ENCODE results near the gene EBI3. TPM values are rescaled to one million over a fixed set of nuclear protein-coding genes. Genes with fewer than 3 reads are reported as not detected.

EBI3 gene
- total and polyA plus RNA-seq, 2 of the 13 experiments (the other 11 are each of a cell fraction or from before 2014, with no cell fraction given), result 3.4 TPM; not detected in 1

DNA sequence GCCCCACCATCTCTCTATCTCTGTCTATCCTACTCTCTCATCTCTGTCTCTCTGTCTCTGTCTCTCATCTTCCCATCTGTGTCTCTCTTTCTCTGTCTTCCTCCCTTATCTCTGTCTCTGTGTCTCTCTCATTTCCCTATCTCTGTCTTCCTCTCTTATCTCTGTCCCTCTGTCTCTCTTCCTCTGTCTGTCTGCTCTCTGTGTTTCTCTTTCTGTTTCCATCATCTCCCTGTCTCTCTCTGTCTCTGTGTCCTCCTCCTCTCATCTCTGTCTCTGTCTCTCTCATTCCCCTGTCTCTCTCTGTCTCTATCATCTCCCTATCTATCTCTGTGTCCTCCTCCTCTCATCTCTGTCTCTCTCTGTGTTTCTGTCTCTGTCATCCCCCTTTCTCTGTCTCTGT, 1.6 kb upstream of the EBI3 start:
- Histone ChIP-seq H3K4me2 (ENCODE audit: low read depth, low read length) (no peak overlapping the region), H3K9me3 (ENCODE audit: low read length) (no peaks in the 10 kb centered on the region), H3K27me3 (ENCODE audit: control insufficient read depth in 1 of 2, insufficient read depth in 2 of 2, low read length in 2 of 2) (peaks cover 0 to 10% of the 10 kb centered on the region in 2 experiments; a peak in 3 of 5 replicates), H2AFZ (ENCODE audit: low read length) (no peak overlapping the region), H3K9ac (ENCODE audit: insufficient read depth, low read depth, low read length) (no peak overlapping the region), H3K4me3 (replicated peaks in 1 of 3; ENCODE audit: insufficient read depth in 1 of 3, low read depth in 2 of 3, low read length in 3 of 3) (no peak overlapping the region), H3K27ac (ENCODE audit: extremely low read length, insufficient read depth, low read length) (no peak overlapping the region), H3K79me2 (ENCODE audit: insufficient read depth, low read length) (no peaks in the 10 kb centered on the region), H3K36me3 (replicated peaks in 1 of 2; ENCODE audit: control insufficient read depth in 1 of 2, insufficient read depth in 2 of 2, low read length in 2 of 2) (no peaks in the 10 kb centered on the region), H4K20me1 (ENCODE audit: insufficient read depth, low read length) (no peaks in the 10 kb centered on the region), H3K4me1 (ENCODE audit: insufficient read depth, low read length) (peaks cover 35% of the 10 kb centered on the region)
- ATAC-seq, result no peak
- in situ Hi-C loops (cut with HindIII; ENCODE audit: extremely low pct_ligation_motif_present, low pct_unique_long_range_greater_than_20kb), result no loop called here
- TF ChIP-seq IKZF1 (IDR thresholded peaks at IDR 0.05) (0 out of 2 replicates have a peak, but pooled peaks have one; percentile 14), FOXA1 (IDR thresholded peaks at IDR 0.05) (0 out of 2 replicates have a peak, but pooled peaks have one; percentile 24), FOXA1 (CRISPR knock-in tag; IDR thresholded peaks at IDR 0.05) (no peak), PLRG1 (conservative IDR thresholded peaks at IDR 0.05) (0 out of 2 replicates have a peak, but pooled peaks have one; percentile 28), FOXA3 (CRISPR knock-in tag; IDR thresholded peaks at IDR 0.05) (no peak), FOXP1 (IDR thresholded peaks at IDR 0.05) (peak; percentile 38; the same call in 1 of the 2 replicates), FOXP1 (CRISPR knock-in tag; IDR thresholded peaks at IDR 0.05) (no peak), GLI4 (CRISPR knock-in tag; IDR thresholded peaks at IDR 0.05; ENCODE audit: borderline replicate concordance) (no peak), NCOA1 (CRISPR knock-in tag; IDR thresholded peaks at IDR 0.05) (no peak), FOXK2 (IDR thresholded peaks at IDR 0.05) (0 out of 2 replicates have a peak, but pooled peaks have one; percentile 13), ZNF660 (CRISPR knock-in tag; IDR thresholded peaks at IDR 0.05; ENCODE audit: borderline replicate concordance, low read depth) (no peak)
- CTCF ChIA-PET (ENCODE audit: low intra/inter-chr PET ratio, low total read pairs), result no interaction called here
- POLR2A ChIA-PET, result no interaction called here
- intact Hi-C loops (cut with micrococcal nuclease; ENCODE audit: unreplicated experiment), result no loop called here
- DNase-seq (ENCODE audit: low spot score), result no peak
- no TSS peak for BruUV-seq (replicated peaks)
- no peak for FAIRE-seq

DNA sequence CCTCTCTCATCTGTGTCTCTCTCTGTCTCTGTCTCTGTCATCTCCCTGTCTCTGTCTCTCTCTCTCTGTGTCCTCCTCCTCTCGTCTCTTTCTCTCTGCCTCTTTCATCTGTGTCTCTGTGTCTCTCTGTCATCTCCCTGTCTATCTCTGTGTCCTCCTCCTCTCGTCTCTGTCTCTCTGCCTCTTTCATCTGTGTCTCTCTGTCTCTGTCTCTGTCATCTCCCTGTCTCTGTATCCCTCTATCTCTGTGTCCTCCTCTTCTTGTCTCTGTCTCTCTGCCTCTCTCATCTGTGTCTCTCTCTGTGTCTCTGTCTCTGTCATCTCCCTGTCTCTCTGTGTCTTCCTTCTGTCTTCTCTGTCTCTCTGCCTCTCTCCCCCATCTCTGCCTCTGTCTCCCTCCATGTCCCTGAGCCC, 551 bp upstream of the EBI3 start:
- Histone ChIP-seq H3K4me3 (replicated peaks in 1 of 3; ENCODE audit: insufficient read depth in 1 of 3, low read depth in 2 of 3, low read length in 3 of 3) (peak overlapping the region in 2 of 3 experiments; percentile 46 to 62; a peak in 3 of 6 replicates), H2AFZ (ENCODE audit: low read length) (no peak overlapping the region), H3K9ac (ENCODE audit: insufficient read depth, low read depth, low read length) (peak overlapping the region; percentile 56), H3K36me3 (replicated peaks in 1 of 2; ENCODE audit: control insufficient read depth in 1 of 2, insufficient read depth in 2 of 2, low read length in 2 of 2) (no peaks in the 10 kb centered on the region), H3K4me2 (ENCODE audit: low read depth, low read length) (peak overlapping the region; percentile 75), H3K79me2 (ENCODE audit: insufficient read depth, low read length) (no peaks in the 10 kb centered on the region), H3K9me3 (ENCODE audit: low read length) (no peaks in the 10 kb centered on the region), H3K4me1 (ENCODE audit: insufficient read depth, low read length) (peaks cover 44% of the 10 kb centered on the region), H3K27ac (ENCODE audit: extremely low read length, insufficient read depth, low read length) (no peak overlapping the region), H4K20me1 (ENCODE audit: insufficient read depth, low read length) (no peaks in the 10 kb centered on the region), H3K27me3 (ENCODE audit: control insufficient read depth in 1 of 2, insufficient read depth in 2 of 2, low read length in 2 of 2) (peaks cover 0 to 10% of the 10 kb centered on the region in 2 experiments; a peak in 3 of 5 replicates)
- no TSS peak for BruUV-seq (replicated peaks)
- no peak for FAIRE-seq
- intact Hi-C loops (cut with micrococcal nuclease; ENCODE audit: unreplicated experiment), result no loop called here
- no peak for DNase-seq (ENCODE audit: low spot score)
- WGBS (ENCODE audit: low lambda C conversion rate), result 16% methylated on average over 2 of the region's 2 CpGs
- CTCF ChIA-PET (ENCODE audit: low intra/inter-chr PET ratio, low total read pairs), result no interaction called here
- no peak for ATAC-seq
- in situ Hi-C loops (cut with HindIII; ENCODE audit: extremely low pct_ligation_motif_present, low pct_unique_long_range_greater_than_20kb), result no loop called here
- POLR2A ChIA-PET, result interaction anchor here (1.0 kb wide), 1 partner anchor 12 kb away, joined by 3 read pairs; no protein-coding TSS in a partner anchor
- TF ChIP-seq TOPORS (CRISPR knock-in tag; IDR thresholded peaks at IDR 0.05) (no peak), MTF2 (CRISPR knock-in tag; IDR thresholded peaks at IDR 0.05; ENCODE audit: borderline replicate concordance) (no peak), HDAC2 (CRISPR knock-in tag; IDR thresholded peaks at IDR 0.05) (no peak), ATM (IDR thresholded peaks at IDR 0.05; ENCODE audit: borderline replicate concordance) (peak; percentile 27; the same call in 1 of the 2 replicates), FOXP1 (IDR thresholded peaks at IDR 0.05) (peak; percentile 23; the same call in 1 of the 2 replicates), FOXP1 (CRISPR knock-in tag; IDR thresholded peaks at IDR 0.05) (no peak), ZSCAN20 (CRISPR knock-in tag; IDR thresholded peaks at IDR 0.05; ENCODE audit: borderline replicate concordance) (no peak), ATF7 (IDR thresholded peaks at IDR 0.05) (peak; percentile 19; the same call in 1 of the 2 replicates), ATF7 (CRISPR knock-in tag; IDR thresholded peaks at IDR 0.05) (no peak), PITX1 (CRISPR knock-in tag; IDR thresholded peaks at IDR 0.05) (no peak), ZNF512B (CRISPR knock-in tag; IDR thresholded peaks at IDR 0.05; ENCODE audit: borderline replicate concordance) (peak; percentile 59; the same call in 1 of the 2 replicates)
